Ovary (tissue), 9 donors: ENCODE data around the gene NBEAL2. TPM values are rescaled to one million over a fixed set of nuclear protein-coding genes. Genes with fewer than 3 reads are reported as not detected.

Experiments used
- DNase-seq, 5 donors: peaks; one replicate each; pipeline ENCODE4 v3.0.0-alpha.2; 2019 to 2020
- H3K27ac ChIP-seq, 2 donors: fragments of 200-600 bp; one replicate each; pipeline versions ENCODE4 v1.5.1 to v1.8.0; 2019 to 2022
- H3K27me3 ChIP-seq: fragments of 200-600 bp; one replicate; pipeline ENCODE4 v1.8.0; 2022
- H3K36me3 ChIP-seq: fragments of 200-600 bp; sonication (generic); one replicate; pipeline ENCODE4 v1.5.1; 2019
- H3K4me1 ChIP-seq: one replicate; pipeline ENCODE4 v1.8.1; 2013; ENCODE audit warnings: mild to moderate bottlenecking, moderate library complexity; ENCODE audit not compliant: insufficient read depth
- H3K4me3 ChIP-seq: fragments of 200-600 bp; sonication (generic); one replicate; pipeline ENCODE4 v1.5.1; 2017
- H3K9me3 ChIP-seq, 2 donors: fragments of 200-600 bp in 1 of 2; sonication (generic) in 1 of 2; one replicate each; pipeline versions ENCODE4 v1.5.1 to v1.8.1; 2013 to 2019; ENCODE audit warnings: mild to moderate bottlenecking in 1 of 2, moderate library complexity in 1 of 2
- EP300 ChIP-seq: sonication (generic); formaldehyde crosslinking; IDR thresholded peaks from one replicate; pipeline ENCODE4 v1.6.1; 2017; ENCODE audit warnings: antibody characterized with exemption
- POLR2A ChIP-seq: fragments of 450-650 bp; IDR thresholded peaks from one replicate; pipeline ENCODE4 v1.6.1; 2017; ENCODE audit warnings: antibody characterized with exemption, mild to moderate bottlenecking, moderate library complexity
- WGBS, 3 donors: extraction: QIAGEN DNeasy Blood & Tissue Kit in 1 of 3; methylation state at CpG; one replicate each; pipeline versions ENCODE4 v1.1.5 to v1.1.7; 2013 to 2017; 5-methylcytosine and 5-hydroxymethylcytosine counted together
- intact Hi-C, 4 donors: fragments of 100-400 bp; cut with DNase I; formaldehyde crosslinking; loops; one replicate each; pipeline versions ENCODE4 v1.11.0 to v1.15.1; 2022 to 2023
- polyA plus RNA-seq, 2 donors: library from polyadenylated mRNA; stranded (reverse); fragments of 200-250 nt in 1 of 2; fragments of 350-450 nt in 1 of 2; fragmentation: Illumina TruSeq in 1 of 2; extraction: RNeasy Lipid Tissue Mini Kit (QIAGEN cat#74804) in 1 of 2; gene quantifications; one replicate each; pipeline ENCODE4 v1.2.3, GENCODE V29; 2013 to 2014
- total RNA-seq, 7 donors: library from RNA; depleted of rRNA in 2 of 7; stranded (reverse); fragments of >200 nt in 2 of 7; fragmentation: NEBNext Ultra II Directional in 3 of 7; extraction: Animal tissue kit (Norgen Biotek cat#: 25700) in 3 of 7; gene quantifications; one replicate each; pipeline versions ENCODE4 v1.1.0 to v1.2.4, GENCODE V29; 2016 to 2023
- TF ChIP-seq, protein P1 (sequence below), 3 donors: fragments of 450-650 bp in 2 of 3; fragments of 200-600 bp in 1 of 3; IDR thresholded peaks; one replicate each; pipeline versions ENCODE4 v1.5.1 to v1.8.0; 2016 to 2022; ENCODE audit warnings: antibody characterized with exemption in 3 of 3, mild to moderate bottlenecking in 1 of 3
- donor health status: DM: no; HTN: no; CAD: no; lungs with moderate emphysema.
- donor health status: DM: no; HTN: no; CAD: no.
- donor health status: Bipolar disorder and iron deficiency.
- donor health status: DM: yes; HTN: yes; CAD: no.
- donor health status: DM: no; HTN: no; CAD: no.
- donor health status: DM: yes; HTN: yes; CAD: no.

Gene NBEAL2
- total and polyA plus RNA-seq, 9 donors, result 3.4 to 19.1 (median 13.7) TPM

DNA sequence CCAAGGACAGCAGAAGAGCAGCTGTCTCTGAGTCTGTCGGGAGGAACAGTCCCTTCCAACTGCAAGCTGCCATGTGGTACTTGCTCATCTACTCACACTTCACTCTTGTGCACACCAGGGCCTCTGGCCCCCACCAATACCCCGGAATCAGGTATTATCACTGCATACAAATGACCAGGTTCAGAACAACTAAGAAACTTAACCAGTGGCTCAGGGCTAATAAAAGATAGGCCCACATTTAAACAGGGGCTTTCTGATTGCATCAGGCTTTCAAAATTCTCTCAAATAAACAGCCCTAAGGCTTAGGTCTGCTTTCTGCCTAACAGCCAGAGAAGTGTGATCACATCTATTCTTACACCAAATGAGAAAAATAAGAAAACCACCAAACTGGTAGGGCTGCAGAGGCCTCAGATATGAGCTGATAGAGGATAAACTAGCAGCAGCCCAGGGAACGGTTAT lies 23.6 kb upstream of the NBEAL2 start:
- Histone ChIP-seq H3K36me3 (no peaks in the 10 kb centered on the region), H3K27ac (no peak overlapping the region), H3K4me1 (peaks cover 36% of the 10 kb centered on the region), H3K27me3 (no peaks in the 10 kb centered on the region), H3K9me3 (no peaks in the 10 kb centered on the region), H3K4me3 (no peak overlapping the region)
- WGBS, 3 donors, result 62 to 82% (median 71%) methylated on average over 3 of the region's 3 CpGs
- DNase-seq, result no peak
- TF ChIP-seq, protein P1, sequence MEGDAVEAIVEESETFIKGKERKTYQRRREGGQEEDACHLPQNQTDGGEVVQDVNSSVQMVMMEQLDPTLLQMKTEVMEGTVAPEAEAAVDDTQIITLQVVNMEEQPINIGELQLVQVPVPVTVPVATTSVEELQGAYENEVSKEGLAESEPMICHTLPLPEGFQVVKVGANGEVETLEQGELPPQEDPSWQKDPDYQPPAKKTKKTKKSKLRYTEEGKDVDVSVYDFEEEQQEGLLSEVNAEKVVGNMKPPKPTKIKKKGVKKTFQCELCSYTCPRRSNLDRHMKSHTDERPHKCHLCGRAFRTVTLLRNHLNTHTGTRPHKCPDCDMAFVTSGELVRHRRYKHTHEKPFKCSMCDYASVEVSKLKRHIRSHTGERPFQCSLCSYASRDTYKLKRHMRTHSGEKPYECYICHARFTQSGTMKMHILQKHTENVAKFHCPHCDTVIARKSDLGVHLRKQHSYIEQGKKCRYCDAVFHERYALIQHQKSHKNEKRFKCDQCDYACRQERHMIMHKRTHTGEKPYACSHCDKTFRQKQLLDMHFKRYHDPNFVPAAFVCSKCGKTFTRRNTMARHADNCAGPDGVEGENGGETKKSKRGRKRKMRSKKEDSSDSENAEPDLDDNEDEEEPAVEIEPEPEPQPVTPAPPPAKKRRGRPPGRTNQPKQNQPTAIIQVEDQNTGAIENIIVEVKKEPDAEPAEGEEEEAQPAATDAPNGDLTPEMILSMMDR (IDR thresholded peaks at IDR 0.05), result no peak
- TF ChIP-seq POLR2A, result no peak
- no peak for TF ChIP-seq EP300
- intact Hi-C loops, result no loop called here

DNA sequence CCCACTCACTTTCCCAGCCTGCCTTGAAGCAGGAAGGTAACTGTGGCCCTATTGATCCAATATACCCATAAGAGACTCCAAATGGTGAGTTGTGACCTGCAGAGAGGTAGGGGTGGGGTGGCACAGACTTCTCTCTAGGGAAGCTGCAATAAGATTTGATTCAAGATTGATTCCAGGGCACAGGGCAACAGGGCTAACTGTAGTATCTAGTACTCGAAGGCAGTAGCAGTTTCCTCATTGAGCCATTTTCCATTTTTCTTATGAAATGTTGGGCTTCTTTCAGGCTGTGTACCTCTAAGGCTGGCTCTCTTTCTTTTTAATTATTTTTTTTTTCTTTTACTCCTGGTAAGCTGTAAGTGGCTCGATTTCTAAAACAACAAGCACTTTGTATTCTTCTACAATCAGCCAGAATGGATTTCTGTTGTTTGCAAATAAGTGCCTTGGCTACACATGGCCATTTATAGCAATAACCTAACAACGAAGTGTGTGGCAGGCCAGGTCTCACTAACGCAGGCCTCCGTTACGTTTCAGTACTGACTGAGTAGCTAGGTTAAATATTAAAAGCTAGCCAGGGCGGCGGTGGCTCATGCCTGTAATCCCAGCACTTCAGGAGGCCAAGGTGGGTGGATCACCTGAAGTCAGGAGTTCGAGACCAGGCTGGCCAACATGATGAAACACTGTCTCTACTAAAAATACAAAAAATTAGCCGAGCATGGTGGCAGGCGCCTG lies 22.2 kb upstream of the NBEAL2 start:
- no peak overlapping the region for H3K4me3 ChIP-seq
- intact Hi-C loops, result no loop called here
- H3K27me3 ChIP-seq, result no peaks in the 10 kb centered on the region
- TF ChIP-seq, protein P1 (IDR thresholded peaks at IDR 0.05), result no peak
- TF ChIP-seq EP300 (no peak), POLR2A (no peak)
- H3K27ac ChIP-seq, result no peak overlapping the region
- peaks cover 40% of the 10 kb centered on the region for H3K4me1 ChIP-seq
- 70 to 78% (median 78%) methylated on average over 11 of the region's 11 CpGs for WGBS, 3 donors
- H3K9me3 ChIP-seq, result no peaks in the 10 kb centered on the region
- DNase-seq, result no peak
- H3K36me3 ChIP-seq, result no peaks in the 10 kb centered on the region

DNA sequence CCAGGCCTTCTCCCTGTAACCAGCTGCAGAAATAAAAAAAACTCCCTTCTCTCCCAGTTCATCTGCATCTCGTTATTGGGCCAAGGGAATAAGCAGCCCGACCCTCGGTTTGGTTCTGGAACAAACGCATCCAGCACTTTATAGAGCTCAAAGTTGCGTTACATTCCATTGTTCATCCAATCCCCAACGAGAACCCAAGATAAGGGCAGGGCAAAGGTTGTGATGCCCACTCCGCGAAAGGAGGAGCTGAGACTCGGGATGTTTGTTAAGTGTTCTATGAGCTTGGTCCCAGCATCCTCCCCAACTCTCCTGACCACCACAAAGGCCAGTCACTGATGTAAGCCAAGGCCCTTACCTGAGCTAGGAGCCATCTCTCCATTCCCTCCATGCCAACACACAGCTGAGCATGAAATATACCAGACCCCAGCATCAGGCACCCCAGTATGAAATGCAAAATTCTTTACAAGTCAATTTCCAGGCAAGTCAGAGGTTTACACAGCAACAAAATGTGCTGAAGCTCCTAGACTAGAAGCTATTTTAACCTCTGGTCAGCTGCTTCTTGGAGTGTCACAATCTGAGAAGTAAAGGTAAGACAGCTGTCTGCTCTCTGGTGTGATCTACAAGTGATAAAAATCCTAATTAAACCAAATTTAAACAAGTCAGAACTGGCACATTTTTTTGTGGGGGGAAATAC lies 20.9 kb upstream of the NBEAL2 start:
- Histone ChIP-seq H3K4me3 (no peak overlapping the region), H3K27ac (peak overlapping the region; percentile 5 to 6), H3K4me1 (peaks cover 39% of the 10 kb centered on the region), H3K9me3 (no peaks in the 10 kb centered on the region), H3K36me3 (no peaks in the 10 kb centered on the region), H3K27me3 (no peaks in the 10 kb centered on the region)
- intact Hi-C loops, result loop anchor here in 1 of 4 donors (1.0 kb wide), 1 partner anchor 9 kb away; no protein-coding TSS in a partner anchor
- no peak for DNase-seq
- WGBS, 3 donors, result 39 to 64% (median 51%) methylated on average over 9 of the region's 9 CpGs
- TF ChIP-seq EP300 (no peak), POLR2A (no peak)
- TF ChIP-seq, protein P1 (IDR thresholded peaks at IDR 0.05), result no peak

DNA sequence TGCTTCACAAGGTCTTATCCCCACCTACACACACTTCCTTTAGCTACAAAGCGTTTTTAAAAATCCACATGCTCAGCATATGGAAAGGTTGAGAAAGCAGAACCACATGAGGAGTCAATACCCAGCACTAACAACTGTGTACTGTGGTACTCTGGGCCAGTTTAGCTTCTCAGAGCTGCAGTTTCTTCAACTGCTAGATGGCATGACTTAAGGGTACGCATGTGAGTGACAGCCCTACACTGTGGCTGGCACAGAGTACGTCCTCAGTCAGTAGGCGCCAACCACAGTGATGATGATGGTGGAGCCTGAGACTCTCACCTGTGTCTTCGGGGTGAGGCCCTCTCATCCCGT lies 20.3 kb upstream of the NBEAL2 start:
- no peak for DNase-seq
- Histone ChIP-seq H3K27me3 (no peaks in the 10 kb centered on the region), H3K4me1 (peaks cover 39% of the 10 kb centered on the region), H3K9me3 (no peaks in the 10 kb centered on the region), H3K36me3 (no peaks in the 10 kb centered on the region), H3K4me3 (no peak overlapping the region), H3K27ac (peak overlapping the region; percentile 5 to 6)
- WGBS, 3 donors, result 78 to 87% (median 82%) methylated on average over 6 of the region's 6 CpGs
- no peak for TF ChIP-seq EP300
- no peak for TF ChIP-seq POLR2A
- TF ChIP-seq, protein P1 (IDR thresholded peaks at IDR 0.05), result no peak
- intact Hi-C loops, result loop anchor here in 1 of 4 donors (1.0 kb wide), 1 partner anchor 10 kb away; no protein-coding TSS in a partner anchor
